Stimulated activated CD8-positive, alpha-beta memory T cell treated with anti-CD3 and anti-CD28 coated beads, Interleukin-4, amount 100 ng/mL, for 4 hours (primary cell): ENCODE data around the gene COPS2.

Source experiments
- DNase-seq, 2 donors: peaks; one replicate each; pipeline ENCODE4 v3.0.0-alpha.2; 2020; ENCODE audit warnings: low read depth in 2 of 2, low spot score in 1 of 2

COPS2 gene

GRCh38 chr15:49163678-49164077 lies 8.3 kb upstream of the COPS2 start:
- DNase-seq: no peak

- no peak for DNase-seq
These were observed 632 bp upstream of the COPS2 start for GRCh38 chr15:49155834-49156627.

- DNase-seq: no peak
These were observed 645 bp downstream of the COPS2 start for GRCh38 chr15:49154799-49155109.

- DNase-seq: no peak
These were observed 1.0 kb downstream of the COPS2 start for GRCh38 chr15:49154359-49154758.

- DNase-seq: no peak
These were observed 2.7 kb downstream of the COPS2 start for GRCh38 chr15:49152552-49153312.

GRCh38 chr15:49151831-49152230 lies 3.6 kb downstream of the COPS2 start:
- no peak for DNase-seq

GRCh38 chr15:49148727-49149126 lies 6.7 kb downstream of the COPS2 start:
- DNase-seq: no peak

GRCh38 chr15:49148298-49148697 lies 7.1 kb downstream of the COPS2 start:
- DNase-seq: no peak

- no peak for DNase-seq
These were observed 9.5 kb downstream of the COPS2 start for GRCh38 chr15:49145651-49146609.

GRCh38 chr15:49137861-49138260 lies 17.5 kb downstream of the COPS2 start:
- no peak for DNase-seq

GRCh38 chr15:49135911-49136310 lies 19.5 kb downstream of the COPS2 start:
- DNase-seq: no peak

- no peak for DNase-seq
These were observed 20.0 kb downstream of the COPS2 start for GRCh38 chr15:49135342-49135857.

GRCh38 chr15:49134683-49135341 lies 20.6 kb downstream of the COPS2 start:
- no peak for DNase-seq

GRCh38 chr15:49131403-49131802 lies 24.0 kb downstream of the COPS2 start:
- no peak for DNase-seq

- no peak for DNase-seq
These were observed 31.0 kb downstream of the COPS2 start for GRCh38 chr15:49124371-49124770.

- no peak for DNase-seq
These were observed 32.8 kb downstream of the COPS2 start for GRCh38 chr15:49122541-49123062.

- DNase-seq: no peak
These were observed 33.5 kb downstream of the COPS2 start for GRCh38 chr15:49121901-49122300.

GRCh38 chr15:49120832-49121231 lies 34.6 kb downstream of the COPS2 start:
- DNase-seq: no peak

GRCh38 chr15:49116108-49116857 lies 39.1 kb downstream of the COPS2 start:
- DNase-seq: no peak

GRCh38 chr15:49115062-49115461 lies 40.3 kb downstream of the COPS2 start:
- no peak for DNase-seq
